ENCODE measurements around the gene FAM234B.

DNA sequence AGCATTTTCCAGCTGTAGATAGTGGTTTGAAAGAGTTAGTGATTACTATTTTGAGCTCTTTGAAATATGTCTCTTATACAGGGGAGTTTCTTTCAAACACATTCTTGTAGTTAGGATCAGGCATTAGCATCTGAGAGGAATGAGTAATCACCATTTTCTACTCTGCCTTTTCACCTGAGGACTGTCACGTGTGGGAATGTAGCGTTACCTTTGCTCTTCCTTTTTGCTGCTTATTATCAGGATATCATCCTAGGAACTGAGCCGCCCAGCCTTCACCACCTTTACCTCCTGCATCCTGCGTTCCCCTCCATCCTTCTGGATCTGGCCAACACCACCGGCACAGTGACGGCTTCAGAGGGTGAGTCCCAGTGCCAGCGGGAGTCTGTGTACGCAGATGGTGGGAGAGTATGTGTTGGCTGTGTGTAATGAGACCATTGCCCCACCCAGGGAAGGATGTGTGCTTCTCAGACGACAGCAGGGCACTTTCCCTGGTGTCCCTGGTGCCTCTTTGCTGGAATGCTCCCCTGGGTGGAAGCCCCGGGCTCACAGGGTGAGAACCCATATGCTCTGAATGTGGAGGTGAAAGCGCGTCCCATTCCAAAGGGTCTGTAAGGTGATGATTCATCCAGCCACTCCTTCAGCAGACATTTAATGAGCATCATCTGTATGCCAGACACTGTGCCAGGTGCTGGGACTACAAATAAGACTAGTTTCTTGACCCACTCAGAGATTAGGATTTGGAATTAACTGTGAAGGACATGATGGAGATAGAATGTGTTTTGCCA lies 31.8 kb downstream of the FAM234B start:
- TF ChIP-seq, protein P1, sequence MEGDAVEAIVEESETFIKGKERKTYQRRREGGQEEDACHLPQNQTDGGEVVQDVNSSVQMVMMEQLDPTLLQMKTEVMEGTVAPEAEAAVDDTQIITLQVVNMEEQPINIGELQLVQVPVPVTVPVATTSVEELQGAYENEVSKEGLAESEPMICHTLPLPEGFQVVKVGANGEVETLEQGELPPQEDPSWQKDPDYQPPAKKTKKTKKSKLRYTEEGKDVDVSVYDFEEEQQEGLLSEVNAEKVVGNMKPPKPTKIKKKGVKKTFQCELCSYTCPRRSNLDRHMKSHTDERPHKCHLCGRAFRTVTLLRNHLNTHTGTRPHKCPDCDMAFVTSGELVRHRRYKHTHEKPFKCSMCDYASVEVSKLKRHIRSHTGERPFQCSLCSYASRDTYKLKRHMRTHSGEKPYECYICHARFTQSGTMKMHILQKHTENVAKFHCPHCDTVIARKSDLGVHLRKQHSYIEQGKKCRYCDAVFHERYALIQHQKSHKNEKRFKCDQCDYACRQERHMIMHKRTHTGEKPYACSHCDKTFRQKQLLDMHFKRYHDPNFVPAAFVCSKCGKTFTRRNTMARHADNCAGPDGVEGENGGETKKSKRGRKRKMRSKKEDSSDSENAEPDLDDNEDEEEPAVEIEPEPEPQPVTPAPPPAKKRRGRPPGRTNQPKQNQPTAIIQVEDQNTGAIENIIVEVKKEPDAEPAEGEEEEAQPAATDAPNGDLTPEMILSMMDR (IDR thresholded peaks at IDR 0.05) = no peak
- TF ChIP-seq POLR2AphosphoS5 (IDR thresholded peaks at IDR 0.05) (no peak), POLR2A (IDR thresholded peaks at IDR 0.05) (no peak)

Data from gastroesophageal sphincter (tissue), 3 donors.